Stomach (tissue), 9 donors: ENCODE data around the gene FYN. TPM values are rescaled to one million over a fixed set of nuclear protein-coding genes. Genes with fewer than 3 reads are reported as not detected.

Experiments used
- DNase-seq, 2 donors: peaks; one replicate each; pipeline versions ENCODE4 v3.0.0 to v3.0.0-alpha.2; 2013 to 2019
- H3K27ac ChIP-seq, 5 donors: fragments of 200-600 bp in 4 of 5; sonication (generic) in 4 of 5; one replicate each; pipeline ENCODE4 v1.5.1; 2013 to 2019; ENCODE audit warnings: mild to moderate bottlenecking in 1 of 5, moderate library complexity in 1 of 5
- H3K27me3 ChIP-seq, 3 donors: fragments of 200-600 bp; sonication (generic); one replicate each; pipeline ENCODE4 v1.5.1; 2017 to 2019; ENCODE audit warnings: mixed run types in 1 of 3
- H3K36me3 ChIP-seq, 4 donors: fragments of 200-600 bp; sonication (generic); 1 replicate in 3 of 4; 2 replicates in 1 of 4; pipeline ENCODE4 v1.5.1; 2016 to 2019
- H3K4me1 ChIP-seq, 4 donors: fragments of 200-600 bp; sonication (generic); one replicate each; pipeline ENCODE4 v1.5.1; 2016 to 2019
- H3K4me3 ChIP-seq, 4 donors: fragments of 200-600 bp; sonication (generic) in 3 of 4; one replicate each; pipeline ENCODE4 v1.5.1; 2016 to 2019; ENCODE audit warnings: mild to moderate bottlenecking in 1 of 4
- H3K9me3 ChIP-seq, 4 donors: fragments of 200-600 bp; sonication (generic); one replicate each; pipeline ENCODE4 v1.5.1; 2016 to 2019
- CTCF ChIP-seq, 7 experiments: fragments of 450-650 bp in 4 of 7; fragments of 200-600 bp in 3 of 7; sonication (generic) in 3 of 7; IDR thresholded peaks; one replicate each; pipeline ENCODE4 v1.5.1; 2016 to 2019; ENCODE audit warnings: antibody characterized with exemption in 7 of 7, control low read depth in 2 of 7, mild to moderate bottlenecking in 1 of 7
- EP300 ChIP-seq: sonication (generic); formaldehyde crosslinking; IDR thresholded peaks from one replicate; pipeline ENCODE4 v1.6.1; 2017; ENCODE audit warnings: antibody characterized with exemption
- POLR2A ChIP-seq, 4 donors: fragments of 450-650 bp; IDR thresholded peaks; one replicate each; pipeline ENCODE4 v1.6.1; 2016; ENCODE audit warnings: antibody characterized with exemption in 4 of 4, control low read depth in 2 of 4, mild to moderate bottlenecking in 1 of 4, moderate library complexity in 1 of 4
- POLR2AphosphoS5 ChIP-seq, 3 donors: sonication (generic); formaldehyde crosslinking; IDR thresholded peaks; one replicate each; pipeline ENCODE4 v1.6.1; 2016; ENCODE audit warnings: antibody characterized with exemption in 3 of 3
- WGBS, 5 donors: extraction: QIAGEN DNeasy Blood & Tissue Kit in 3 of 5; methylation state at CpG; one replicate each; pipeline versions ENCODE4 v1.1.5 to v1.1.7; 2013 to 2018; 5-methylcytosine and 5-hydroxymethylcytosine counted together
- intact Hi-C: fragments of 100-400 bp; cut with DNase I; formaldehyde crosslinking; loops from one replicate; pipeline ENCODE4 v1.15.1; 2023; ENCODE audit warnings: low total_unique reads
- polyA plus RNA-seq, 3 donors: library from polyadenylated mRNA; stranded (reverse); fragments of 200-250 nt; gene quantifications; one replicate each; pipeline ENCODE4 v1.2.3, GENCODE V29; 2013
- total RNA-seq, 5 donors: library from RNA; depleted of rRNA; stranded (reverse); fragments of >200 nt; gene quantifications; one replicate each; pipeline versions ENCODE4 v1.1.0 to v1.2.3, GENCODE V29; 2014 to 2016
- donor health status: healthy with polysubstance abuse.
- donor health status: Bipolar disorder and iron deficiency.
- donor health status: healthy.

FYN gene
- total and polyA plus RNA-seq, 8 donors, result 8.4 to 146 (median 37.1) TPM

- no peaks in the 10 kb centered on the region for H3K9me3 ChIP-seq
- TF ChIP-seq POLR2AphosphoS5 (IDR thresholded peaks at IDR 0.05) (no peak), POLR2A (IDR thresholded peaks at IDR 0.05) (no peak), EP300 (no peak), CTCF (IDR thresholded peaks at IDR 0.05) (no peak)
- H3K27ac ChIP-seq, result peak overlapping the region in 1 of 5 donors; percentile 64
- peaks cover 0 to 69% (median 46%) of the 10 kb centered on the region in 4 donors for H3K4me1 ChIP-seq
- H3K27me3 ChIP-seq, result no peaks in the 10 kb centered on the region
- no peaks in the 10 kb centered on the region for H3K36me3 ChIP-seq
- 89 to 95% (median 91%) methylated on average over 3 of the region's 3 CpGs for WGBS, 5 donors
- intact Hi-C loops, result no loop called here
- DNase-seq, result no peak
- no peak overlapping the region for H3K4me3 ChIP-seq
Observed at GRCh38 chr6:111779031-111779430, 94.2 kb downstream of the FYN start.

DNA sequence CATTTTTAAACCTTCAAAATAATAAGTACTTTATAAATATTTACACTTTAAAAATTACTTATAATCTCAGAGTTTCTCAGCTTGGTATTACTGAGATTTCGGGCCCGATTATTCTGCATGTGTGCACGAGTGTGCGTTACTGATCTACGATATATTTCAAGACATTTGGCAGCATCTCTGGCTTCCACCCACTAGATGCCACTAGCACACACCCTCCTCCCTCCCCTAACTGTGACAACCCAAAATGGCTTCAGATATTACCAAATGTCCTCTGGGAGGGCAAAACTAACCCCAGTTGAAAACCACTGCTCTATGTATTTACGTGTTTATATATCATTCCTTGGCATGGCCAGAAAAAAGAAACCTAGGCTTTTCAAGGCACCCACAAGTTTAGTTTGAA is 95.9 kb downstream of the FYN start:
- H3K36me3 ChIP-seq, result no peaks in the 10 kb centered on the region
- no peak overlapping the region for H3K4me3 ChIP-seq
- H3K27me3 ChIP-seq, result no peaks in the 10 kb centered on the region
- H3K4me1 ChIP-seq, result peaks cover 0 to 59% (median 36%) of the 10 kb centered on the region in 4 donors
- no peaks in the 10 kb centered on the region for H3K9me3 ChIP-seq
- no peak for DNase-seq
- H3K27ac ChIP-seq, result peak overlapping the region in 3 of 5 donors; percentile 40 to 69 (median 64)
- TF ChIP-seq POLR2AphosphoS5 (IDR thresholded peaks at IDR 0.05) (no peak), CTCF (IDR thresholded peaks at IDR 0.05) (no peak), POLR2A (IDR thresholded peaks at IDR 0.05) (no peak), EP300 (no peak)
- intact Hi-C loops, result no loop called here
- WGBS, 5 donors, result 69 to 86% (median 77%) methylated on average over 6 of the region's 6 CpGs

GRCh38 chr6:111776236-111777221 is 96.7 kb downstream of the FYN start:
- Histone ChIP-seq H3K4me3 (no peak overlapping the region), H3K27ac (peak overlapping the region in 4 of 5 donors; percentile 31 to 69 (median 52)), H3K36me3 (no peaks in the 10 kb centered on the region), H3K27me3 (no peaks in the 10 kb centered on the region), H3K4me1 (peaks cover 0 to 52% (median 33%) of the 10 kb centered on the region in 4 donors), H3K9me3 (no peaks in the 10 kb centered on the region)
- intact Hi-C loops, result no loop called here
- DNase-seq, result no peak
- no peak for TF ChIP-seq CTCF (IDR thresholded peaks at IDR 0.05)
- TF ChIP-seq EP300, result no peak
- TF ChIP-seq POLR2A (IDR thresholded peaks at IDR 0.05), result no peak
- no peak for TF ChIP-seq POLR2AphosphoS5 (IDR thresholded peaks at IDR 0.05)
- WGBS, 5 donors, result 52 to 60% (median 56%) methylated on average over 8 of the region's 8 CpGs

- Histone ChIP-seq H3K9me3 (no peaks in the 10 kb centered on the region), H3K27ac (peak overlapping the region in 3 of 5 donors; percentile 31 to 69 (median 64)), H3K27me3 (no peaks in the 10 kb centered on the region), H3K4me1 (peaks cover 0 to 44% (median 24%) of the 10 kb centered on the region in 4 donors), H3K4me3 (no peak overlapping the region), H3K36me3 (no peaks in the 10 kb centered on the region)
- intact Hi-C loops, result no loop called here
- DNase-seq, result no peak
- TF ChIP-seq POLR2AphosphoS5 (IDR thresholded peaks at IDR 0.05) (no peak), POLR2A (IDR thresholded peaks at IDR 0.05) (no peak), EP300 (no peak), CTCF (IDR thresholded peaks at IDR 0.05) (no peak)
- 85 to 92% (median 88%) methylated on average over 8 of the region's 8 CpGs for WGBS, 5 donors
Observed at GRCh38 chr6:111775145-111775922, 97.9 kb downstream of the FYN start.
